Islet precursor cell (in vitro differentiated cells): ENCODE measurements around the gene GLT8D2.

Source experiments
- DNase-seq: peaks from one replicate; pipeline ENCODE4 v3.0.0-alpha.2; 2018

The GLT8D2 gene

GRCh38 chr12:103998976-103999375 lies 51.0 kb downstream of the GLT8D2 start:
- no peak for DNase-seq

GRCh38 chr12:103997286-103997900 lies 52.6 kb downstream of the GLT8D2 start:
- DNase-seq: no peak

GRCh38 chr12:103996595-103996994 lies 53.4 kb downstream of the GLT8D2 start:
- DNase-seq: no peak

GRCh38 chr12:103994235-103994634 lies 55.8 kb downstream of the GLT8D2 start:
- DNase-seq: no peak

GRCh38 chr12:103986829-103987228 lies 63.2 kb downstream of the GLT8D2 start:
- no peak for DNase-seq

- DNase-seq: no peak
Observed at GRCh38 chr12:103978384-103978982, 71.5 kb downstream of the GLT8D2 start.

GRCh38 chr12:103975368-103975767 lies 74.6 kb downstream of the GLT8D2 start:
- no peak for DNase-seq

GRCh38 chr12:103973909-103974308 lies 76.1 kb downstream of the GLT8D2 start:
- no peak for DNase-seq

- DNase-seq: no peak
Observed at GRCh38 chr12:103969391-103969790, 80.6 kb downstream of the GLT8D2 start.

- no peak for DNase-seq
Observed at GRCh38 chr12:103966736-103967135, 83.3 kb downstream of the GLT8D2 start.

GRCh38 chr12:103965590-103966504 lies 84.1 kb downstream of the GLT8D2 start, which contains the start of gene TDG:
Gene TDG (plus strand): TSS chr12:103965872. CDS start chr12:103966038, 166 bp downstream.
- DNase-seq: peak; percentile 100

GRCh38 chr12:103965255-103965589 lies 84.8 kb downstream of the GLT8D2 start:
- DNase-seq: no peak

- DNase-seq: no peak
Observed at GRCh38 chr12:103964805-103965204, 85.2 kb downstream of the GLT8D2 start.

- DNase-seq: no peak
Observed at GRCh38 chr12:103962493-103962892, 87.5 kb downstream of the GLT8D2 start.

GRCh38 chr12:103960616-103961227 lies 89.3 kb downstream of the GLT8D2 start:
- no peak for DNase-seq

- no peak for DNase-seq
Observed at GRCh38 chr12:103958621-103959020, 91.4 kb downstream of the GLT8D2 start.

- no peak for DNase-seq
Observed at GRCh38 chr12:103957865-103958388, 92.1 kb downstream of the GLT8D2 start.

GRCh38 chr12:103956509-103957027 lies 93.4 kb downstream of the GLT8D2 start:
- no peak for DNase-seq

GRCh38 chr12:103955811-103956508 lies 94.0 kb downstream of the GLT8D2 start:
- DNase-seq: peak; percentile 60

- DNase-seq: no peak
Observed at GRCh38 chr12:103952497-103952896, 97.5 kb downstream of the GLT8D2 start.

- no peak for DNase-seq
Observed at GRCh38 chr12:103948746-103949406, 101.1 kb downstream of the GLT8D2 start.
